Thyroid gland (tissue), 4 donors: ENCODE data around the gene RREB1.

Experiments used
- CTCF ChIP-seq, 6 experiments: fragments of 200-600 bp in 3 of 6; fragments of 450-650 bp in 3 of 6; sonication (generic) in 3 of 6; IDR thresholded peaks; one replicate each; pipeline ENCODE4 v1.5.1; 2016 to 2019; ENCODE audit warnings: antibody characterized with exemption in 6 of 6, mild to moderate bottlenecking in 2 of 6, inconsistent platforms in 1 of 6, moderate library complexity in 1 of 6
- POLR2A ChIP-seq, 2 donors: fragments of 450-650 bp; IDR thresholded peaks; one replicate each; pipeline ENCODE4 v1.6.1; 2017; ENCODE audit warnings: antibody characterized with exemption in 2 of 2, mild to moderate bottlenecking in 2 of 2, moderate library complexity in 1 of 2

GRCh38 chr6:7143476-7143974 is 35.8 kb downstream of the RREB1 start:
- peak in 2 of 6 experiments; percentile 21 to 32 for TF ChIP-seq CTCF (IDR thresholded peaks at IDR 0.05)
- TF ChIP-seq POLR2A (IDR thresholded peaks at IDR 0.05): no peak
